Liver (tissue), 3 donors: Measurements from ENCODE around the gene COX4I1.

Experiments used
- ATF3 ChIP-seq: IDR thresholded peaks from 2 replicates; pipeline ENCODE4 v1.6.1; 2016; ENCODE audit warnings: antibody characterized with exemption
- CTCF ChIP-seq: fragments of 150-350 bp; IDR thresholded peaks from 2 replicates; pipeline ENCODE4 v1.5.1; 2017; ENCODE audit warnings: improper control_type of control experiment, low read depth, low read length; ENCODE audit not compliant: missing input control
- GABPA ChIP-seq, 2 donors: IDR thresholded peaks in 1 of 2; conservative IDR thresholded peaks in 1 of 2; 2 replicates each; pipeline ENCODE4 v1.6.1; 2016; ENCODE audit warnings: antibody characterized with exemption in 2 of 2, mild to moderate bottlenecking in 1 of 2, moderate library complexity in 1 of 2
- HNF4A ChIP-seq, 2 donors: conservative IDR thresholded peaks; 2 replicates each; pipeline ENCODE4 v1.6.1; 2016; ENCODE audit warnings: antibody characterized with exemption in 2 of 2, mild to moderate bottlenecking in 2 of 2
- RAD21 ChIP-seq, 2 donors: IDR thresholded peaks; 2 replicates each; pipeline ENCODE4 v1.6.1; 2016; ENCODE audit warnings: antibody characterized with exemption in 2 of 2, mild to moderate bottlenecking in 2 of 2
- SP1 ChIP-seq: IDR thresholded peaks from 2 replicates; pipeline ENCODE4 v1.6.1; 2018; ENCODE audit warnings: antibody characterized with exemption, mild to moderate bottlenecking
- TAF1 ChIP-seq: conservative IDR thresholded peaks from 2 replicates; pipeline ENCODE4 v1.6.1; 2016; ENCODE audit warnings: antibody characterized with exemption, mild to moderate bottlenecking
- YY1 ChIP-seq: IDR thresholded peaks from 2 replicates; pipeline ENCODE4 v1.6.1; 2016; ENCODE audit warnings: antibody characterized with exemption, mild to moderate bottlenecking
- TF ChIP-seq, protein P1 (sequence below): IDR thresholded peaks from 2 replicates; pipeline ENCODE4 v1.6.1; 2016; ENCODE audit warnings: antibody characterized with exemption
- TF ChIP-seq, protein P2 (sequence below): IDR thresholded peaks from 2 replicates; pipeline ENCODE4 v1.6.1; 2016; ENCODE audit warnings: antibody characterized with exemption, mild to moderate bottlenecking
- donor health status: healthy.
- donor health status: healthy.

DNA sequence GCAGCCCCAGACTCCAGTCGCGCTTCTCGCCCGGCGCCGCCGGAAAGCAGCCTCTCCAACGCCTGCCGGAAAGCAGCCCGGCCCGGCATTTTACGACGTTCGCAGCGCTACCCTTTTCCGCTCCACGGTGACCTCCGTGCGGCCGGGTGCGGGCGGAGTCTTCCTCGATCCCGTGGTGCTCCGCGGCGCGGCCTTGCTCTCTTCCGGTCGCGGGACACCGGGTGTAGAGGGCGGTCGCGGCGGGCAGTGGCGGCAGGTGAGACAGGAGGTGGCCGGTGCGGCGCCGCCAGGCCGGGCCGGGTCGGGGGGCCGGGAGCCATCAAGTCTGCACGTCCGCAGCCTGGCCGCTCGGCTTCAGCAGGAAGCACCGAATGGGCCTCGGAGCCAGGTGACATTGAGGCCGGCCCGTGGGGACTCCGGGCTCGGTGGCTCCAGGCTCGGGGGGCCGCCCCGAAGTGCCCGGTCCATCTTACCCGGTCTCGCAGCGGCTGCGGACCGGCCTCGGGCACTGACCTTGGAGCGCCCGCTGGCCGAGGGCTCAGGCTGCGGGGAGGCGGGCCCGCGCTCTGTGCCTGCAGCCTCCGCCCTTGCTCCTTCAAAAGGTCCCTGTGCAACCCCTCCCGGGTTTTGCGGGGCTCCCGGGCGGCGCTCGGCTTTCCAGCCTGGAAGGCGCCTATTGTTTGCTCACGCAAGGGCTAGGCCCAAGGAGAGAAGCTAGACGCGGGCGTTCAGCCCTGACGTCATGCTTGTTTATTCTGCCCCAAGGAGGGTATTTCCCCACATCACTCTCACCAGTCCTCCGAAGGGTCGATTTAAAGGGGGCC is at the start of gene COX4I1, which contains the start of gene EMC8:
- no peak for TF ChIP-seq CTCF
- peak; percentile 36 to 93 for TF ChIP-seq GABPA (IDR thresholded peaks at IDR 0.05 in 1 of 2, conservative IDR thresholded peaks at IDR 0.05 in 1 of 2)
- TF ChIP-seq HNF4A (conservative IDR thresholded peaks at IDR 0.05) = peak in 1 of 2 donors; percentile 29
- TF ChIP-seq TAF1 = peak; percentile 58
- TF ChIP-seq YY1 = peak; percentile 90
- TF ChIP-seq RAD21 (IDR thresholded peaks at IDR 0.05) = peak in 1 of 2 donors; percentile 25
- TF ChIP-seq, protein P1, sequence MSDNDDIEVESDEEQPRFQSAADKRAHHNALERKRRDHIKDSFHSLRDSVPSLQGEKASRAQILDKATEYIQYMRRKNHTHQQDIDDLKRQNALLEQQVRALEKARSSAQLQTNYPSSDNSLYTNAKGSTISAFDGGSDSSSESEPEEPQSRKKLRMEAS = peak; percentile 49
- TF ChIP-seq, protein P2, sequence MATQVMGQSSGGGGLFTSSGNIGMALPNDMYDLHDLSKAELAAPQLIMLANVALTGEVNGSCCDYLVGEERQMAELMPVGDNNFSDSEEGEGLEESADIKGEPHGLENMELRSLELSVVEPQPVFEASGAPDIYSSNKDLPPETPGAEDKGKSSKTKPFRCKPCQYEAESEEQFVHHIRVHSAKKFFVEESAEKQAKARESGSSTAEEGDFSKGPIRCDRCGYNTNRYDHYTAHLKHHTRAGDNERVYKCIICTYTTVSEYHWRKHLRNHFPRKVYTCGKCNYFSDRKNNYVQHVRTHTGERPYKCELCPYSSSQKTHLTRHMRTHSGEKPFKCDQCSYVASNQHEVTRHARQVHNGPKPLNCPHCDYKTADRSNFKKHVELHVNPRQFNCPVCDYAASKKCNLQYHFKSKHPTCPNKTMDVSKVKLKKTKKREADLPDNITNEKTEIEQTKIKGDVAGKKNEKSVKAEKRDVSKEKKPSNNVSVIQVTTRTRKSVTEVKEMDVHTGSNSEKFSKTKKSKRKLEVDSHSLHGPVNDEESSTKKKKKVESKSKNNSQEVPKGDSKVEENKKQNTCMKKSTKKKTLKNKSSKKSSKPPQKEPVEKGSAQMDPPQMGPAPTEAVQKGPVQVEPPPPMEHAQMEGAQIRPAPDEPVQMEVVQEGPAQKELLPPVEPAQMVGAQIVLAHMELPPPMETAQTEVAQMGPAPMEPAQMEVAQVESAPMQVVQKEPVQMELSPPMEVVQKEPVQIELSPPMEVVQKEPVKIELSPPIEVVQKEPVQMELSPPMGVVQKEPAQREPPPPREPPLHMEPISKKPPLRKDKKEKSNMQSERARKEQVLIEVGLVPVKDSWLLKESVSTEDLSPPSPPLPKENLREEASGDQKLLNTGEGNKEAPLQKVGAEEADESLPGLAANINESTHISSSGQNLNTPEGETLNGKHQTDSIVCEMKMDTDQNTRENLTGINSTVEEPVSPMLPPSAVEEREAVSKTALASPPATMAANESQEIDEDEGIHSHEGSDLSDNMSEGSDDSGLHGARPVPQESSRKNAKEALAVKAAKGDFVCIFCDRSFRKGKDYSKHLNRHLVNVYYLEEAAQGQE = no peak
- no peak for TF ChIP-seq ATF3
- no peak for TF ChIP-seq SP1
